Measurements from ENCODE around the gene PPP1R9A. TPM values are rescaled to one million over a fixed set of nuclear protein-coding genes. Genes with fewer than 3 reads are reported as not detected.

Gene PPP1R9A
- polyA plus RNA-seq, 1 donor from 2014 or later = 52.8 TPM

GRCh38 chr7:95297041-95297440 lies 389.6 kb downstream of the PPP1R9A start:
- H3F3A ChIP-seq (ENCODE audit: insufficient read depth, low read length, poor library complexity, severe bottlenecking) = peaks cover 17% of the 10 kb centered on the region

GRCh38 chr7:95298091-95298490 lies 390.7 kb downstream of the PPP1R9A start:
- H3K9me3 ChIP-seq (ENCODE audit: low read length) = no peaks in the 10 kb centered on the region
- no peak overlapping the region for H2AFZ ChIP-seq (ENCODE audit: low read depth, low read length)
- peak overlapping the region; percentile 13 for H3K9ac ChIP-seq (ENCODE audit: low read length)
- H3K27ac ChIP-seq (ENCODE audit: low read length) = peak overlapping the region; percentile 97
- peaks cover 17% of the 10 kb centered on the region for H3F3A ChIP-seq (ENCODE audit: insufficient read depth, low read length, poor library complexity, severe bottlenecking)
- no peaks in the 10 kb centered on the region for H4K20me1 ChIP-seq (ENCODE audit: insufficient read depth)
- H3K36me3 ChIP-seq (ENCODE audit: insufficient read depth, low read length) = no peaks in the 10 kb centered on the region
- H3K27me3 ChIP-seq (ENCODE audit: insufficient read depth, low read depth, low read length) = no peaks in the 10 kb centered on the region
- H3K4me3 ChIP-seq (ENCODE audit: low read length) = no peak overlapping the region
- no peak overlapping the region for H3K4me2 ChIP-seq (ENCODE audit: low read length)
- no peaks in the 10 kb centered on the region for H3K9me2 ChIP-seq (ENCODE audit: insufficient read depth, low read length)
- no peaks in the 10 kb centered on the region for H3K79me2 ChIP-seq (replicated peaks; ENCODE audit: insufficient read depth, low read length)
- TF ChIP-seq CTCF (IDR thresholded peaks at IDR 0.05; ENCODE audit: poor library complexity, severe bottlenecking) (no peak), RAD21 (conservative IDR thresholded peaks at IDR 0.05) (no peak), MXI1 (conservative IDR thresholded peaks at IDR 0.05; ENCODE audit: poor library complexity, severe bottlenecking) (no peak), EZH2 (IDR thresholded peaks at IDR 0.05; ENCODE audit: borderline replicate concordance, insufficient read depth, low read length, poor library complexity, severe bottlenecking) (no peak), REST (IDR thresholded peaks at IDR 0.05; ENCODE audit: borderline replicate concordance) (no peak), TAF1 (IDR thresholded peaks at IDR 0.05; ENCODE audit: low read depth) (no peak), EP300 (conservative IDR thresholded peaks at IDR 0.05; ENCODE audit: poor library complexity, severe bottlenecking) (no peak)

More at GRCh38 chr7:95297041-95297440, 389.6 kb downstream of the PPP1R9A start:
- Histone ChIP-seq H3K9me2 (ENCODE audit: insufficient read depth, low read length) (no peaks in the 10 kb centered on the region), H3K27ac (ENCODE audit: low read length) (peak overlapping the region; percentile 97), H3K36me3 (ENCODE audit: insufficient read depth, low read length) (no peaks in the 10 kb centered on the region), H4K20me1 (ENCODE audit: insufficient read depth) (no peaks in the 10 kb centered on the region), H3K27me3 (ENCODE audit: insufficient read depth, low read depth, low read length) (no peaks in the 10 kb centered on the region), H3K4me3 (ENCODE audit: low read length) (peak overlapping the region; percentile 36), H3K9ac (ENCODE audit: low read length) (peak overlapping the region; percentile 65), H2AFZ (ENCODE audit: low read depth, low read length) (no peak overlapping the region), H3K9me3 (ENCODE audit: low read length) (no peaks in the 10 kb centered on the region), H3K79me2 (replicated peaks; ENCODE audit: insufficient read depth, low read length) (no peaks in the 10 kb centered on the region), H3K4me2 (ENCODE audit: low read length) (peak overlapping the region; percentile 52)
- TF ChIP-seq MXI1 (conservative IDR thresholded peaks at IDR 0.05; ENCODE audit: poor library complexity, severe bottlenecking) (no peak), EP300 (conservative IDR thresholded peaks at IDR 0.05; ENCODE audit: poor library complexity, severe bottlenecking) (no peak), EZH2 (IDR thresholded peaks at IDR 0.05; ENCODE audit: borderline replicate concordance, insufficient read depth, low read length, poor library complexity, severe bottlenecking) (no peak), CTCF (IDR thresholded peaks at IDR 0.05; ENCODE audit: poor library complexity, severe bottlenecking) (no peak), TAF1 (IDR thresholded peaks at IDR 0.05; ENCODE audit: low read depth) (no peak), REST (IDR thresholded peaks at IDR 0.05; ENCODE audit: borderline replicate concordance) (no peak)

Data from neural cell (in vitro differentiated cells).